ENCODE measurements around the gene PTF1A. TPM values are rescaled to one million over a fixed set of nuclear protein-coding genes. Genes with fewer than 3 reads are reported as not detected.

Gene PTF1A
- total and polyA plus RNA-seq, 7 donors: not detected

DNA sequence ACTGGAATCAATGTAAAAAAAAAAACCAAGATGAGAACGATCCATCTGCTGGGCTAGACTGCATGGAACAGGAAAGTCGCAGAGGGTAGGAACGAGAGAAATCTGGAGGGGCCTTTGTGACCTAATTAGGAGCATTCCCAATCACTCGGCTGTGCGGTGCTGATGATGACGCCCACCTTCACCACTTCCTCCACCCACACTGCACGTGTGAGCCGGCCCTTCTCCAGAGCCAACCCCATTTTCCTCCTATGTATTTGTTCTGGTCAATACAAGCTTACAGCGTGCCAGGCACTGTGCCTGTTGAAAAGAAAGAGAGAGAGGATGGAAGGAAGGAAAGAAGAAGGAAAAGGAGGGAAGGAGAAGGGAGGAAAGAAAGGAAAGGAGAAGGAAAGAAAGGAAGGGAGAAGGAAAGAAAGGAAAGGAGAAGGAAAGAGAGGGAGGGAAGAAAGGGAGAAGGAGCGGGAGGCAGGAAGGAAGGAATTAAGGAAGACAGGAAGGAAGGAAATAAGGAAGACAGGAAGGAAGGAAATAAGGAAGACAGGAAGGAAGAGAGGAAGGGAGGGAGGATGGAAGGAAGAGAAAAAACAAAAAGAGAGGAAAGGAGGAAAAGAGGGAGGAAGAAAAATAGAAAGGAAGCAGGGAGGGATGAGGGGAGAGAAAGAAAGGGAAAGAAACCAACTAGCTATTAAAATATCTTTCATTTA lies 35.5 kb upstream of the PTF1A start:
- TF ChIP-seq, protein P1, sequence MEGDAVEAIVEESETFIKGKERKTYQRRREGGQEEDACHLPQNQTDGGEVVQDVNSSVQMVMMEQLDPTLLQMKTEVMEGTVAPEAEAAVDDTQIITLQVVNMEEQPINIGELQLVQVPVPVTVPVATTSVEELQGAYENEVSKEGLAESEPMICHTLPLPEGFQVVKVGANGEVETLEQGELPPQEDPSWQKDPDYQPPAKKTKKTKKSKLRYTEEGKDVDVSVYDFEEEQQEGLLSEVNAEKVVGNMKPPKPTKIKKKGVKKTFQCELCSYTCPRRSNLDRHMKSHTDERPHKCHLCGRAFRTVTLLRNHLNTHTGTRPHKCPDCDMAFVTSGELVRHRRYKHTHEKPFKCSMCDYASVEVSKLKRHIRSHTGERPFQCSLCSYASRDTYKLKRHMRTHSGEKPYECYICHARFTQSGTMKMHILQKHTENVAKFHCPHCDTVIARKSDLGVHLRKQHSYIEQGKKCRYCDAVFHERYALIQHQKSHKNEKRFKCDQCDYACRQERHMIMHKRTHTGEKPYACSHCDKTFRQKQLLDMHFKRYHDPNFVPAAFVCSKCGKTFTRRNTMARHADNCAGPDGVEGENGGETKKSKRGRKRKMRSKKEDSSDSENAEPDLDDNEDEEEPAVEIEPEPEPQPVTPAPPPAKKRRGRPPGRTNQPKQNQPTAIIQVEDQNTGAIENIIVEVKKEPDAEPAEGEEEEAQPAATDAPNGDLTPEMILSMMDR (IDR thresholded peaks at IDR 0.05): no peak
- 59 to 66% (median 65%) methylated on average over 10 of the region's 10 CpGs for WGBS, 3 donors
- H3K4me3 ChIP-seq: no peak overlapping the region
- H3K36me3 ChIP-seq (ENCODE audit: insufficient read depth in 1 of 2, low read depth in 1 of 2): no peaks in the 10 kb centered on the region
- H3K4me1 ChIP-seq: peaks cover 3% of the 10 kb centered on the region
- no peaks in the 10 kb centered on the region for H3K9me3 ChIP-seq
- intact Hi-C loops (cut with DNase I): loop anchor here in 1 of 2 donors (5.0 kb wide), 1 partner anchor 366 kb away; no protein-coding TSS in a partner anchor
- H3K27me3 ChIP-seq (ENCODE audit: insufficient read depth in 3 of 3, low read length in 2 of 3): peaks cover 0 to 13% (median 0%) of the 10 kb centered on the region in 3 donors
- no peak overlapping the region for H3K27ac ChIP-seq
- ATAC-seq: no peak
- DNase-seq: no peak

DNA sequence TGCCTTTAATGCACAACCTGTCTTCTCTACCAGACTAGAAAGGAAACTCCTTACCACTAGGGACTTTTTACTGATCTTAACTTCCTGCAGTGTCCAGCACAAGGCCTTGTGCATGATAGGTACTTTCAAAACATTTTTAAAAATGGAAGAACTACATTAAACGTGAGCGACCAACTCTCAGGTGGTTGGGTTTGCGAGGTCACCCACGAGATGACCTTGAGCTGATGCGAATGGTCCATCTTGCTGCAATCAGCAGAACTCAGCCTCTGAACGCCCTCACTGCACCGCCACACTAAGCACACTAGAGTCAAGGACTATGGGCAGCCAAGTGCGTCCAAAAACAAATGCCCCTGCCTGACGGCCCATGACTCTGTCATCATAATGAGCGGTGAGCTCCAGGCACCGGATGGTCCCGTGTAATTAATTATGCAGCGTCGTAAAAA lies 34.9 kb upstream of the PTF1A start:
- H3K27me3 ChIP-seq (ENCODE audit: insufficient read depth in 3 of 3, low read length in 2 of 3): peaks cover 0 to 13% (median 0%) of the 10 kb centered on the region in 3 donors
- no peaks in the 10 kb centered on the region for H3K9me3 ChIP-seq
- DNase-seq: no peak
- intact Hi-C loops (cut with DNase I): loop anchor here in 1 of 2 donors (5.0 kb wide), 1 partner anchor 365 kb away; no protein-coding TSS in a partner anchor
- WGBS, 3 donors: 39 to 51% (median 42%) methylated on average over 14 of the region's 14 CpGs
- H3K36me3 ChIP-seq (ENCODE audit: insufficient read depth in 1 of 2, low read depth in 1 of 2): no peaks in the 10 kb centered on the region
- no peak overlapping the region for H3K27ac ChIP-seq
- TF ChIP-seq, protein P1 (IDR thresholded peaks at IDR 0.05): no peak
- ATAC-seq: no peak
- peaks cover 3% of the 10 kb centered on the region for H3K4me1 ChIP-seq
- H3K4me3 ChIP-seq: no peak overlapping the region

DNA sequence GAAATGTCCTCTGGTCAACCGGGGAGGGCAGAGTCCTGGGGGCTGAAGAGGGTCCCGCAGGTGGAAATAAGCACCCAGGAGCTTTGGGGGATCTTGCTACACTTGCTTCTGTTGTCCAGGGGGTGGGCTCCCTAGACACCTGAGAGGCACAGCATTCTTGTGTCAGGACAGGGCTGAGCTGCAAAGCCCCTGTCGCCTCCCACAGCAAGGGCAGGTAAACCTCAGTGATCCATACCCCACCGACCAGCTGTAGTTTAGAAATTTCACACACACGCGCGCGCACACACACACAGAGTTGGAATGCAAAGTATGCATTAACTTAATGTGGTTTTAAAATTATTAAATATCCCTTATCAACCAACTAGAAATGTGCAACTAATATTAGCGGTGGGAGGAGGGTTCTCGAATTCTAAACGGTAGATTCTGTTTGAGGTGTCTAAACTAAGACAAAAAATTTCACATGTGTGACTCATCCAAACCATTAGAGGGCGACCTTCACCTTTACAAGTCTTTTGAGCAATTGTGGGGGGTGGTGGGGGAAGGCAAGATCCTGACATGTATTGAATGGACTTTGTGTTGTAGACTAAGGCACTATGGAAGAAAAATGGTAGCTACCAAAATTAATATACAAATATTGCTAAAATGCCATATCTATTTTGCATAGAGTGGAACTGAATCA lies 34.3 kb upstream of the PTF1A start:
- Histone ChIP-seq H3K27ac (no peak overlapping the region), H3K36me3 (ENCODE audit: insufficient read depth in 1 of 2, low read depth in 1 of 2) (no peaks in the 10 kb centered on the region), H3K9me3 (no peaks in the 10 kb centered on the region), H3K27me3 (ENCODE audit: insufficient read depth in 3 of 3, low read length in 2 of 3) (peaks cover 0 to 13% (median 0%) of the 10 kb centered on the region in 3 donors), H3K4me1 (peaks cover 3% of the 10 kb centered on the region), H3K4me3 (no peak overlapping the region)
- 36 to 41% (median 40%) methylated on average over 12 of the region's 12 CpGs for WGBS, 3 donors
- ATAC-seq (peak in 2 of 4 donors; percentile 54 to 55), DNase-seq (no peak)
- TF ChIP-seq, protein P1 (IDR thresholded peaks at IDR 0.05): no peak
- intact Hi-C loops (cut with DNase I): loop anchor here in 1 of 2 donors (2.0 to 5.0 kb wide), 2 partner anchors 364 to 545 kb away; no protein-coding TSS in a partner anchor

DNA sequence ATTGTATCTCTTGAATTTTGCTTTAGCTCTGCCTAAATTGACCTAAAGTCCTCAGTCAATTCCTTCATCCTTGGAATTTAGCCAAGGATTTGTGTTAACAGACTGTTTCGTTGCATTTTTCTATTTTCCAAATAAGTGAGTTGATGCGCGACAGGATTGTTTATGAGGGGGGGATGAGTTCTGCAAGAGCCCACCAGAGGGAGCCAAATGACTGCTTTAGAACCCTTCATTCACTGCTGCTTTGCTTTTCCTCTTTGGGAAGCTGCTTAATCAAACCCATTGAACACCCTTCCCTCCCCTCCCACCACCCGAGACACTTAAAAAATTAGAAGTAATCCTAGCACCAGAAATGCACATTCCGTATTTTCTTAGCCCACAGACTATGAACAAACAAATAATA lies 33.7 kb upstream of the PTF1A start:
- Histone ChIP-seq H3K27me3 (ENCODE audit: insufficient read depth in 3 of 3, low read length in 2 of 3) (peaks cover 0 to 13% (median 0%) of the 10 kb centered on the region in 3 donors), H3K27ac (no peak overlapping the region), H3K4me3 (no peak overlapping the region), H3K4me1 (peaks cover 3% of the 10 kb centered on the region), H3K36me3 (ENCODE audit: insufficient read depth in 1 of 2, low read depth in 1 of 2) (no peaks in the 10 kb centered on the region), H3K9me3 (no peaks in the 10 kb centered on the region)
- ATAC-seq (peak; percentile 67 to 80 (median 70)), DNase-seq (no peak)
- intact Hi-C loops (cut with DNase I): loop anchor here in 1 of 2 donors (2.0 to 5.0 kb wide), 2 partner anchors 364 to 544 kb away; no protein-coding TSS in a partner anchor
- TF ChIP-seq, protein P1 (IDR thresholded peaks at IDR 0.05): peak; percentile 75
- 1 to 4% (median 2%) methylated on average over 5 of the region's 5 CpGs for WGBS, 3 donors

All from psoas muscle (tissue), 8 donors.